ENCODE results near the gene SSBP3.

SSBP3 gene

GRCh38 chr1:54273795-54274163 lies 132.4 kb downstream of the SSBP3 start:
- H2AFZ ChIP-seq (ENCODE audit: low read depth, low read length, severe bottlenecking), result no peak overlapping the region

GRCh38 chr1:54273092-54273794 lies 133.0 kb downstream of the SSBP3 start:
- no peak overlapping the region for H3K9ac ChIP-seq (ENCODE audit: low read length)
- H3K9me3 ChIP-seq (ENCODE audit: insufficient read depth, low read length), result no peaks in the 10 kb centered on the region
- no peaks in the 10 kb centered on the region for H3K9me2 ChIP-seq (replicated peaks; ENCODE audit: insufficient read depth, low read length)
- H3K27ac ChIP-seq (ENCODE audit: low read depth, low read length), result no peak overlapping the region
- H3K36me3 ChIP-seq (ENCODE audit: low read length), result no peaks in the 10 kb centered on the region
- H2AFZ ChIP-seq (ENCODE audit: low read depth, low read length, severe bottlenecking), result no peak overlapping the region
- H4K20me1 ChIP-seq (ENCODE audit: low read depth, low read length), result no peaks in the 10 kb centered on the region
- no peak overlapping the region for H3K4me3 ChIP-seq (ENCODE audit: insufficient read depth, low read length, poor library complexity, severe bottlenecking)
- no peak overlapping the region for H3K4me2 ChIP-seq (ENCODE audit: low read depth, low read length, poor library complexity, severe bottlenecking)
- no peak for TF ChIP-seq CTCF (IDR thresholded peaks at IDR 0.05; ENCODE audit: insufficient read depth, low read length, poor library complexity, severe bottlenecking)
- no peak for TF ChIP-seq EZH2phosphoT487 (conservative IDR thresholded peaks at IDR 0.05; ENCODE audit: low read length)
- no peaks in the 10 kb centered on the region for H3F3A ChIP-seq (ENCODE audit: insufficient read depth)
- no peaks in the 10 kb centered on the region for H3K27me3 ChIP-seq (ENCODE audit: low read length)
- H3K79me2 ChIP-seq (ENCODE audit: insufficient read depth, low read length), result no peaks in the 10 kb centered on the region

More at GRCh38 chr1:54273795-54274163, 132.4 kb downstream of the SSBP3 start:
- no peak for TF ChIP-seq EZH2phosphoT487 (conservative IDR thresholded peaks at IDR 0.05; ENCODE audit: low read length)
- no peak for TF ChIP-seq CTCF (IDR thresholded peaks at IDR 0.05; ENCODE audit: insufficient read depth, low read length, poor library complexity, severe bottlenecking)
- Histone ChIP-seq H4K20me1 (ENCODE audit: low read depth, low read length) (no peaks in the 10 kb centered on the region), H3K27ac (ENCODE audit: low read depth, low read length) (no peak overlapping the region), H3K79me2 (ENCODE audit: insufficient read depth, low read length) (no peaks in the 10 kb centered on the region), H3K4me3 (ENCODE audit: insufficient read depth, low read length, poor library complexity, severe bottlenecking) (no peak overlapping the region), H3K36me3 (ENCODE audit: low read length) (no peaks in the 10 kb centered on the region), H3K4me2 (ENCODE audit: low read depth, low read length, poor library complexity, severe bottlenecking) (no peak overlapping the region), H3F3A (ENCODE audit: insufficient read depth) (no peaks in the 10 kb centered on the region), H3K9me3 (ENCODE audit: insufficient read depth, low read length) (no peaks in the 10 kb centered on the region), H3K9ac (ENCODE audit: low read length) (no peak overlapping the region), H3K27me3 (ENCODE audit: low read length) (no peaks in the 10 kb centered on the region), H3K9me2 (replicated peaks; ENCODE audit: insufficient read depth, low read length) (no peaks in the 10 kb centered on the region)

- Histone ChIP-seq H3K27ac (ENCODE audit: low read depth, low read length) (no peak overlapping the region), H3K4me2 (ENCODE audit: low read depth, low read length, poor library complexity, severe bottlenecking) (no peak overlapping the region), H3K4me3 (ENCODE audit: insufficient read depth, low read length, poor library complexity, severe bottlenecking) (no peak overlapping the region), H3K9me2 (replicated peaks; ENCODE audit: insufficient read depth, low read length) (no peaks in the 10 kb centered on the region), H3K9me3 (ENCODE audit: insufficient read depth, low read length) (no peaks in the 10 kb centered on the region), H4K20me1 (ENCODE audit: low read depth, low read length) (no peaks in the 10 kb centered on the region), H3K27me3 (ENCODE audit: low read length) (no peaks in the 10 kb centered on the region), H3F3A (ENCODE audit: insufficient read depth) (no peaks in the 10 kb centered on the region), H3K9ac (ENCODE audit: low read length) (no peak overlapping the region), H3K36me3 (ENCODE audit: low read length) (no peaks in the 10 kb centered on the region), H2AFZ (ENCODE audit: low read depth, low read length, severe bottlenecking) (no peak overlapping the region), H3K79me2 (ENCODE audit: insufficient read depth, low read length) (no peaks in the 10 kb centered on the region)
- no peak for TF ChIP-seq EZH2phosphoT487 (conservative IDR thresholded peaks at IDR 0.05; ENCODE audit: low read length)
- TF ChIP-seq CTCF (IDR thresholded peaks at IDR 0.05; ENCODE audit: insufficient read depth, low read length, poor library complexity, severe bottlenecking), result no peak
These were observed 133.5 kb downstream of the SSBP3 start for GRCh38 chr1:54272772-54273091.
